Measurements from ENCODE around the gene C2CD4D.

The C2CD4D gene

DNA sequence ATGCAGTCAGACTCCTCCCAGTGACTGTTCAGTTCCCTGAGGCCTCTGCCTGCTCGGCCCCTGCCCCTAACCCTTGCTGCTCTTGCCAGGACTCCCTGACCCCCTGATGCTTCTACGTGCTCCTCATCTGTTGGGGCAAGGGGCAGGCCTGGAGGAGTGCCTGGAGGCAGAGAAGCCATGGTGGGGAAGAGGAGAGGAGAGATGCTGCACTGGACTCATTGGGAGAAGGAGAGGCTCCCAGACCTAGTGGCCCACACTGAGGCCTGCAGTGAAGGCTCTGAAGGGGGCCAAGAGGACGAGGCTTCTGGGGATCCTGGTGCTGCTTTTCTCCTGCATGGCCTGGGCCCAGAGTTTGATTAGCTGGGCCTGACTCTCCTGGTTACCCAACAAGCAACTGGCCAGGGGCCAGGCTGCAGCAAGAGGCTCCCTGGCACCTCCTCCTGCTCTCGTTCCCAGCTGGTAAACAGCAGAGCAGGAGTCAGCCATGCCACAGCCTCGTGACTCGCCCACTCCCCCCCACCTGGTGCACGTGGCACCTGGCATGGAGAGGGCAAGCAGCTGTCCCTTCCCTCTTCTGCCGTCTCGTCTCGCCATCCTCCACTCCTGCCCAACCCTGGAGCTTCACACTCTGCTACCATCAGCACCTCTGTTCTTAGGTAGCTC lies 7.2 kb downstream of the C2CD4D start:
- no peak for FAIRE-seq

DNA sequence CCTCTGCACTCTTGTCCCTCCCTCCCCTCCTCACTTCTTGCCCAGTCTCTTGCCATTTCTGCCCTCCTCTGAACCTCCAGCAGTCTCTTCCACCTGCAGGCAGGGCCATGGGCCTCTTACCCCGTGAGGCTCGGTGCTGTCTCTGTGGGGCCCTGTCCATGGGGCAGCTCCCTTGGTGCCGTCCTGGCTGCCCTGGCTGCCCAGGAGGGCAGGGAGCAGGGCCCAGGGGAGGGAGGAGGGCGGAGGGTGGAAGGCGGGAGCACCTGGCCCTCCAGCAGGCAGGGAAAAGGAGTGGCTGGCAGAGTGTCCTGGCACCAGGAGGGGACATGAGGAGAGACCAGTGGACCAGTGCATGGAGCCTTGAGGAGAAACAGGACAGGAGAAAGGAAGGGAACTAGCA lies 8.0 kb downstream of the C2CD4D start, which contains the start of gene RORC:
Gene RORC (minus strand): TSS at position 198 of the 400 bp plus-strand sequence. CDS start 38 bp downstream, at position 160.
- no peak for FAIRE-seq

DNA sequence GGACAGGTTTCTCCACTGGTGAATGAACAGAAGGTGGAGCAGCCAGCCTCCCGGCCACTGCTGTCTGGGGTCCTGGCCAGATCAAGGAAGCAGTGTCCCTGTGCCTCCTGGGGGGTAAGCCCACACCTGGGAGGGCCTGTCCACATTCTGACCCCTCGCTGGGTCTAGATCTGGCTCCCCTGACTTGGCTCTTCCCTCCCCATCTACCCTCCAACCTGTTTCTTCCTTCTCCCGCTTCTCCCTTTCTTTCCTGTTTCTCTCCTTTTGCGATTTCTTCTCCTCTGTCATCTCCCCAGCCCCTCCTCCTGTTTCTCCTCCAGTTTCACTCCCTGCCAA lies 8.4 kb downstream of the C2CD4D start:
- FAIRE-seq: no peak

- no peak for FAIRE-seq
These were observed 9.6 kb downstream of the C2CD4D start for GRCh38 chr1:151830055-151830454.

GRCh38 chr1:151829352-151830046 lies 10.1 kb downstream of the C2CD4D start:
- FAIRE-seq: no peak

DNA sequence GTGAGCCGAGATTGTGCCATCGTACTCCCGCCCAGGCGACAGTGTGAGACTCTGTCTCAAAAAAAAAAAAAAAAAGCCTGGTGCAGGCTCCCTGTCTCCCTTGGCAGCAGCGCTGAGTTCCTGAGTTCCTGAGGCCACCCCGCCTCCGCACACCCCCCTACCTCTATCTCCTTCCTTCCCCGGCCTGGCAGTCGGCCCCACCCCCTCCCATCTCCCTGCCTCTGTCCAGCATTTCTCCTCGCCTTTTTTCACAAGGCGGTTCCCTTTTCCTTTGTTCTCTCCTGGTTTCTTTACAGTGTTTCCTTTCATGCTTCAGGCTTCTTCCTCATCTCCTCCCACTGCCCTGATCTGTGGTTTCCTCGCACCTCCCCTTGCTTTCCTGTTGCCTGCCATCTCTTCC lies 10.7 kb downstream of the C2CD4D start:
- FAIRE-seq: no peak

DNA sequence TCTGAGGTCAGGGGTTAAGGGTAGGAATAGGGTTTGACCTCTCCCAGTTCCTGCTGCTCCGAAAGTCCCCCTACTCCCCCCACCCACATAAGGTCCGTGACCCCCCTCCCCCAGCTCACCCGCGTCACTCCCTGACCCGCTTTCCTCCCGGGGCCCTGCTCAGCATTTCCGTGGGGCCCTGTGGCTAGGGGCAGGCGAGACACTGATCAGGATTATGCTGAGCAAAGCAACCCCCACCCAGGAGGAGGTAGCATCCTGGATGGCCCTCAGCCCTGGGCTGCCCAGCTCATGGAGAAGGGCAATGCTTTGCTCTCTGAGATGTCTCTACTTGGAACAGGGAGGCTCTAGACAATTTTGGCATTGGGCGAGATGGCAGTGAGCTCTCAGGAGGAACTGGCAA lies 11.8 kb downstream of the C2CD4D start:
- no peak for FAIRE-seq

DNA sequence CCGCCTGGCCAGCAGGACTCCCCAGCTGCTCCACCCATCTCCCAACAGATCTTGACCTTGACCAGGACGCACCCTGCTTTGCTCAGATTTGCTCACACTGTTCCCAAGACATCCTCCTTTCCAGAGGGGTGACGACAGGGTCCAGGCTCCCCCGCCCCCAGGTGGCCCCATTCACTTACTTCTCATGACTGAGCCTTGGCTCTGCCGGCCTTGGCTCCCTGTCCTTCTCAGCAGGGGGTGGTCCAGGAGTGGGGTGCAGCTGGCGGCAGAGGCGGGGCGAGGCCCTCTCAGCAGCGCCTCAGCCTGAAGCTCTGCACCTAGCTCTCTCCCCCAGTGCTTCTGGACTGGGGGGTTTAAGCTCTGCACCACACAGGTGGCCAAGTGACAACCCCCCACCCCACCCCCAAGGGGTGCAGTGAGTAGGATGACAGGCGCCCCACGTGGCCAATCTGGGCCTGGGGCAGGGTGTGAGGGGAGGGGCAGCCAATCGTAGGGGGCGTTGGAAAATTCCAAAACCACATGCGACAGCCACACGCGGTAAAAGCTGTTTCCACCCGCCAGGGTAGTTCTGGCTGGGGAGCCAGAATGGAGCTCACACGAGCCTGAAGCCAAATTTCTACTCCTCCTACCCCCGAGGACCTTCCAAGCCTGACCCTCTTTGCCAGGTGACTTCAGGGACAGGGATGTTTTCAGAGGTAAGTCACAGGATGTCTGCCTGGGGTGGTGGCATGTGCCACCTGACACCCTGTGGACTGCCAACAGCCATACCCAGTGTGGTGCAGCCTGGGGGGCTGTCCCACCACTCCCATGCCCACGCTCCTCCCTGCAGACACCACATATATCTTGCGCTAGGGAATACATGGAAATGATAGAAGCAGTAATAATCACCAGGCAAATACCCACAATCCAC lies 13.6 kb downstream of the C2CD4D start:
- no peak for FAIRE-seq

GRCh38 chr1:151825204-151825603 lies 14.4 kb downstream of the C2CD4D start:
- no peak for FAIRE-seq

GRCh38 chr1:151823175-151823574 lies 16.4 kb downstream of the C2CD4D start:
- no peak for FAIRE-seq

- FAIRE-seq: no peak
These were observed 17.2 kb downstream of the C2CD4D start for GRCh38 chr1:151822404-151822803.

DNA sequence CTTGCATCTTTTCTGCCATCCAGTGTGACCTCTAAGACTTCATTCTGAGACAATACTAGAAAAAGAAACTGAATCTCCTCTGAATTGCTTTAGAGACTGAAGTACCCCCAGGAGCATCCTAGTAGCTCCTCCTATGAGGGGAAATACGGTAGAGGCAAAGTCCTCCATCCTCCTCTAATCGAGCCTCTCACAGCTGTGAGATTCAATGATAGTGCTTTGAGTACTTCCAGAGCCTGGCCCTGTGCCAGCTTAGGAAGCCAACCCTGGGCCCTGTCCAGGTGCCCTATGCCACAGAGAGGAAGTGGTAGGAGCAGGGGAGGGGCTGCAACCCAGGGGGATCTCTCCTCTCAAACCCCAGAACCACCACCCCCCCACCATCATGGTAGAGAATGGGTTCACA lies 18.7 kb downstream of the C2CD4D start:
- FAIRE-seq: no peak

GRCh38 chr1:151819976-151820623 lies 19.5 kb downstream of the C2CD4D start:
- FAIRE-seq: no peak

DNA sequence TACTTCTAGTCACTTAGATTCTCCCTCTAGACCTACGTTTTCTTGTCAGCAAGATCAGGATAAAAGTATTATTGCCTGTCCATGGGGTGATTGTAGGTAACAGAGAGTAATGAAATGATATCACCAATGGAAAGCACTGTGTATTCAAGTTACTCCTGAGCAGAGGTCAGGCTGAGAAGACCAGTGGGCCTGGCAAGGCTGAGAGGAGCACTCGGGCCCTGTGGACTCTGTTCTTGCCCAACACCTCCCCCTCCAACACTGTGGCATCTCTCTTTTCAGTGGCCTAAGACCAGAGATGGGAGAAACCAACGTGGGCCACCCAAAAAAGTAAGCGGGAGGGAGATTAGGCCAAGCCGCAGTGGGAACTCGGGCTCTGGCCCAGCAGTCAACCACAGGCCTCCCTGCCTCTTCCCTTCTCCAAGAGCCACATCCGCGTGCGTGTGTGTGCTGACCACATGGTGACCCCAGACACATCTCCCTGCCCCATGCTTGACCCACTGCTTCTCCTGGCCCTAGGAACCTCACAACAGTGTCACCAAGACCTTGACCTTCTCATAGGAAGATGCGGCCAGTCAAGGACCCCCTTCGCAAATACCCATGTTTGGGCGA lies 20.3 kb downstream of the C2CD4D start:
- no peak for FAIRE-seq

- FAIRE-seq: no peak
These were observed 22.3 kb downstream of the C2CD4D start for GRCh38 chr1:151817353-151817730.

DNA sequence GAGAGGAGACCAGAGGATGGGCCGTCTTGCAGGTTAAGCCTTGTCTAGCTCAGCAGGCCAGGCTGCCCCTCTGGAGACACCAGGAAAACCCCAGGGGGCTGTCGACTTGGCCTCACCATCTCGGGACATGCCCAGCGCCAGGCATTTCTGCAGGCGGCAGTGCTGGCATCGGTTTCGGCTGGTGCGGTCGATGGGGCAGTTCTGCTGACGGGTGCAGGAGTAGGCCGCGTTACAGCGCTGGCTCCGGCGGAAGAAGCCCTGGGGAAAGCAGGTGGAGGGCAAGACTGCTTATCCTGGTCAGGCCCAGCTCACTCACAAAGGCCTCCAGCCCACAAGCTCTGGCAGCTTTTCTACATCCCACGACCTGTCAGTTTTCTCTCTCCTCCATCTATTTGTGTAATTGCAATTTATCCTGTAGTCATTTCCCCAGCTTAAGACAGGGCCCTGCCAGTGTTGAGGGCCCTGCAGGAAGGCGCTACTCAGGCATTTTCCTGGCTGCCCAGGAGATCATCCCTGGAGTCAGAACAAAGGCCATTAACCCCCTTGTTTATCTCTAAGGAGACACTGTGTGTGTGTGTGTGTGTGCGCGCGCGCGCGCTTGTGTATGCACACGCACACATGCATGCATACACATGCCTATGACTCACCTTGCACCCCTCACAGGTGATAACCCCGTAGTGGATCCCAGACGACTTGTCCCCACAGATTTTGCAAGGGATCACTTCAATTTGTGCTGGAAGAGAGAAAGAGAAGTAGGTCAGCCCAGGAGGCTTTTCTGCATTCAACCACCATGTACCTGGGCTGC lies 22.9 kb downstream of the C2CD4D start:
- FAIRE-seq: no peak

GRCh38 chr1:151815716-151816327 lies 23.8 kb downstream of the C2CD4D start:
- no peak for FAIRE-seq

DNA sequence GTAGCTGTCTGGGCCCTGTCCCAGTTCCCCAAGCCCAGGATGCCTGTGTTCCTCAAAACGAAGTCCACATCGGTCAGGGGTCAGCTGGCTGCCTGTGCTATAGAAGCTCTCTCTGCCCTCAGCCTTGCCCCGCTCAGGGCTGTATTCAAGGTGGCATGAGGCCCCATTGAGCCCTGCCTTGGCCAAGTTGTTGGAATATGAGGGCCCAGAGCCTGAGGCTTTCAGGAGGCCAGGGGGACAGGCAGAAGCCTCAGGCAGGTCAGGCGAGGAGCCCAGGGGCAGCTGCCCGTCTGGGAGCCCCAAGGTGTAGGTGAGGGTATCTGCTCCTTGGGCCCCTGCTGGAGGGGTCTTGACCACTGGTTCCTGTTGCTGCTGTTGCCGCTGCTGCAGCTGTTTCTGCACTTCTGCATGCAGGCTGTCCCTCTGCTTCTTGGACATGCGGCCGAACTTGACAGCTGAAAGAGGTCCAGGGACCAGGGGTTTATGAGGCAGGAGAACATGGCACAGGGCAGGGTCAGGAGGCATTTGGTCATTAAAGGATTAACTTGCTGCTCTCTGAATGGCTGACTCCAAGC lies 24.6 kb downstream of the C2CD4D start:
- no peak for FAIRE-seq

DNA sequence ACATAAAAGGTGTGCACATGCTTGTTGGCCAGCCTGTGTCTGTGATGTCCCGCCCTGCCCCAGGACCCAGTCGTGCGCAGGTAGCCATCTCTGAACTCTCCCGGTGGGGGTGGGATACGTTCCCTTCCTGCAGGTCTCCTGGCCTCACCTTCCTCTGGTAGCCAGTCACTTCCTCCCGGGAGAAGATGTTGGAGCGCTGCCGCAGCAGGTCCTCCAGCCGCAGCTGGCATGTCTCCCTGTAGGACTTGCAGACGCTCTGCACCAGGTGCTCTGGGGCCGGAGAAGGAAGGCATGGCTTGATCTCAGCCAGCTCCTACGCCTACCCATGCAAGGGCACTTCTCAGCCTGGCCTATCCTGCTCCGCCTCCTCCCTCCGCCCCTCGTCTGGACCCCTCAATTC lies 25.2 kb downstream of the C2CD4D start:
- FAIRE-seq: no peak

GRCh38 chr1:151813271-151813977 lies 26.2 kb downstream of the C2CD4D start:
- no peak for FAIRE-seq

Measured in colon (tissue), 2 donors.